H9 (cell line): ENCODE data around the gene C17orf113. TPM values are rescaled to one million over a fixed set of nuclear protein-coding genes. Genes with fewer than 3 reads are reported as not detected.

Experiments used
- DNase-seq: peaks from one replicate; pipeline ENCODE4 v3.0.0-alpha.2; 2017
- H2AFZ ChIP-seq: one replicate; pipeline ENCODE4 v1.6.1; 2013; ENCODE audit warnings: mild to moderate bottlenecking, low read length, control low read depth, moderate library complexity
- H2AK5ac ChIP-seq: 2 replicates; pipeline ENCODE4 v1.6.1; 2013; ENCODE audit warnings: low read length, control low read depth, mixed read lengths; ENCODE audit not compliant: insufficient read length
- H2BK120ac ChIP-seq: one replicate; pipeline ENCODE4 v1.6.1; 2013; ENCODE audit warnings: low read depth, mild to moderate bottlenecking, low read length, control low read depth, inconsistent platforms; ENCODE audit not compliant: poor library complexity, severe bottlenecking
- H2BK12ac ChIP-seq: 2 replicates; pipeline ENCODE4 v1.6.1; 2013; ENCODE audit warnings: low read length, control low read depth, mixed read lengths, low read depth; ENCODE audit not compliant: insufficient read length
- H2BK15ac ChIP-seq: 2 replicates; pipeline ENCODE4 v1.6.1; 2013; ENCODE audit warnings: low read depth, low read length, control low read depth
- H2BK20ac ChIP-seq: one replicate; pipeline ENCODE4 v1.6.1; 2013; ENCODE audit warnings: low read depth, mild to moderate bottlenecking, low read length, control low read depth, inconsistent platforms; ENCODE audit not compliant: poor library complexity, severe bottlenecking
- H2BK5ac ChIP-seq: 2 replicates; pipeline ENCODE4 v1.6.1; 2013; ENCODE audit warnings: low read length, control low read depth, mixed read lengths; ENCODE audit not compliant: insufficient read length
- H3K14ac ChIP-seq: 2 replicates; pipeline ENCODE4 v1.6.1; 2013; ENCODE audit warnings: low read length, control low read depth; ENCODE audit not compliant: insufficient read depth
- H3K18ac ChIP-seq: 2 replicates; pipeline ENCODE4 v1.6.1; 2013; ENCODE audit warnings: low read depth, mild to moderate bottlenecking, mixed read lengths, low read length, control low read depth; ENCODE audit not compliant: insufficient read length
- H3K23ac ChIP-seq: 2 replicates; pipeline ENCODE4 v1.6.1; 2013; ENCODE audit warnings: low read length, control low read depth, mixed read lengths, low read depth; ENCODE audit not compliant: insufficient read length
- H3K23me2 ChIP-seq: 2 replicates; pipeline ENCODE4 v1.6.1; 2013; ENCODE audit warnings: low read depth, mild to moderate bottlenecking, mixed read lengths, low read length, control low read depth; ENCODE audit not compliant: insufficient read length, poor library complexity, severe bottlenecking
- H3K27ac ChIP-seq: 2 replicates; pipeline ENCODE4 v1.5.1; 2013; ENCODE audit warnings: low read length, control low read depth, mixed read lengths, low read depth; ENCODE audit not compliant: insufficient read length
- H3K27me3 ChIP-seq: 2 replicates; pipeline ENCODE4 v1.6.1; 2013; ENCODE audit warnings: low read length, control low read depth, inconsistent platforms; ENCODE audit not compliant: insufficient read depth
- H3K4ac ChIP-seq: 2 replicates; pipeline ENCODE4 v1.6.1; 2013; ENCODE audit warnings: low read depth, mild to moderate bottlenecking, control low read depth, inconsistent platforms, low read length, moderate library complexity
- H3K4me1 ChIP-seq: 2 replicates; pipeline ENCODE4 v1.6.1; 2013; ENCODE audit warnings: low read length, control low read depth, inconsistent platforms; ENCODE audit not compliant: insufficient read depth
- H3K4me2 ChIP-seq: 2 replicates; pipeline ENCODE4 v1.6.1; 2013; ENCODE audit warnings: low read length, control low read depth, mixed read lengths; ENCODE audit not compliant: insufficient read length, insufficient read depth
- H3K56ac ChIP-seq: 2 replicates; pipeline ENCODE4 v1.6.1; 2013; ENCODE audit warnings: low read depth, mild to moderate bottlenecking, mixed read lengths, low read length, control low read depth; ENCODE audit not compliant: insufficient read length
- H3K79me1 ChIP-seq: 2 replicates; pipeline ENCODE4 v1.6.1; 2013; ENCODE audit warnings: low read depth, mild to moderate bottlenecking, moderate library complexity, low read length, control low read depth, inconsistent platforms; ENCODE audit not compliant: insufficient read depth, poor library complexity, severe bottlenecking
- H3K79me2 ChIP-seq: 2 replicates; pipeline ENCODE4 v1.6.1; 2013; ENCODE audit warnings: low read length, control low read depth, inconsistent platforms; ENCODE audit not compliant: insufficient read depth
- H3K9ac ChIP-seq: 2 replicates; pipeline ENCODE4 v1.6.1; 2013; ENCODE audit warnings: low read length, control low read depth, mixed read lengths; ENCODE audit not compliant: insufficient read length; ENCODE audit errors: extremely low read depth
- H3K9me3 ChIP-seq: one replicate; pipeline ENCODE4 v1.6.1; 2013; ENCODE audit warnings: low read depth, low read length, inconsistent platforms; ENCODE audit not compliant: control insufficient read depth
- H3T11ph ChIP-seq: one replicate; pipeline ENCODE4 v1.6.1; 2013; ENCODE audit warnings: mild to moderate bottlenecking, low read length, control low read depth, inconsistent platforms
- H4K20me1 ChIP-seq: one replicate; pipeline ENCODE4 v1.6.1; 2013; ENCODE audit not compliant: control insufficient read depth, insufficient read length, insufficient read depth
- H4K5ac ChIP-seq: 2 replicates; pipeline ENCODE4 v1.6.1; 2013; ENCODE audit warnings: low read depth, mild to moderate bottlenecking, mixed read lengths, low read length, control low read depth; ENCODE audit not compliant: insufficient read length
- H4K8ac ChIP-seq: replicated peaks from 2 replicates; pipeline ENCODE4 v1.6.1; 2013; ENCODE audit warnings: low read length, control low read depth, mixed read lengths, low read depth; ENCODE audit not compliant: insufficient read length
- H4K91ac ChIP-seq: 2 replicates; pipeline ENCODE4 v1.6.1; 2013; ENCODE audit warnings: low read depth, mild to moderate bottlenecking, moderate library complexity, mixed read lengths, low read length, control low read depth; ENCODE audit not compliant: insufficient read length
- H3K27ac Mint-ChIP-seq, 3 experiments: 2 replicates in 2 of 3; 3 replicates in 1 of 3; pipeline ENCODE4 v1.8.0; 2020 to 2021; ENCODE audit warnings: mixed read lengths in 3 of 3, mild to moderate bottlenecking in 1 of 3, moderate library complexity in 1 of 3
- H3K27me3 Mint-ChIP-seq: 2 replicates; pipeline ENCODE4 v1.8.0; 2021; ENCODE audit warnings: low read depth, mild to moderate bottlenecking, moderate library complexity, mixed read lengths
- H3K36me3 Mint-ChIP-seq, 3 experiments: 2 replicates in 2 of 3; 3 replicates in 1 of 3; pipeline ENCODE4 v1.8.0; 2020 to 2021; ENCODE audit warnings: low read depth in 3 of 3, mixed read lengths in 3 of 3; ENCODE audit not compliant: insufficient read depth in 1 of 3
- H3K4me1 Mint-ChIP-seq, 2 experiments: 2 replicates each; pipeline ENCODE4 v1.8.0; 2020; ENCODE audit warnings: mixed read lengths in 2 of 2
- H3K4me3 Mint-ChIP-seq, 2 experiments: 2 replicates in 1 of 2; 3 replicates in 1 of 2; pipeline ENCODE4 v1.8.0; 2020 to 2021; ENCODE audit warnings: mild to moderate bottlenecking in 2 of 2, mixed read lengths in 2 of 2, moderate library complexity in 1 of 2
- H3K9me3 Mint-ChIP-seq, 2 experiments: 2 replicates in 1 of 2; 3 replicates in 1 of 2; pipeline ENCODE4 v1.8.0; 2020; ENCODE audit warnings: mild to moderate bottlenecking in 2 of 2, mixed read lengths in 2 of 2, moderate library complexity in 1 of 2
- WGBS: extraction: QIAGEN DNeasy Blood & Tissue Kit; methylation state at CpG from one replicate; pipeline ENCODE4 v1.1.7; 2013; ENCODE audit warnings: missing lambda C conversion rate, low lambda C conversion rate, mixed read lengths; ENCODE audit not compliant: insufficient read length; ENCODE audit errors: extremely low coverage; 5-methylcytosine and 5-hydroxymethylcytosine counted together
- total RNA-seq: library from RNA; stranded (reverse); gene quantifications from 2 replicates; pipeline ENCODE4 v1.2.1, GENCODE V29; 2021
- TF ChIP-seq, protein P1 (sequence below): fragments of 200-600 bp; sonication (generic); conservative IDR thresholded peaks from 3 replicates; pipeline ENCODE4 v1.8.0; 2021; ENCODE audit warnings: antibody characterized with exemption, mild to moderate bottlenecking

The C17orf113 gene
- total RNA-seq, 1 experiment from 2014 or later, result 1.0 TPM

DNA sequence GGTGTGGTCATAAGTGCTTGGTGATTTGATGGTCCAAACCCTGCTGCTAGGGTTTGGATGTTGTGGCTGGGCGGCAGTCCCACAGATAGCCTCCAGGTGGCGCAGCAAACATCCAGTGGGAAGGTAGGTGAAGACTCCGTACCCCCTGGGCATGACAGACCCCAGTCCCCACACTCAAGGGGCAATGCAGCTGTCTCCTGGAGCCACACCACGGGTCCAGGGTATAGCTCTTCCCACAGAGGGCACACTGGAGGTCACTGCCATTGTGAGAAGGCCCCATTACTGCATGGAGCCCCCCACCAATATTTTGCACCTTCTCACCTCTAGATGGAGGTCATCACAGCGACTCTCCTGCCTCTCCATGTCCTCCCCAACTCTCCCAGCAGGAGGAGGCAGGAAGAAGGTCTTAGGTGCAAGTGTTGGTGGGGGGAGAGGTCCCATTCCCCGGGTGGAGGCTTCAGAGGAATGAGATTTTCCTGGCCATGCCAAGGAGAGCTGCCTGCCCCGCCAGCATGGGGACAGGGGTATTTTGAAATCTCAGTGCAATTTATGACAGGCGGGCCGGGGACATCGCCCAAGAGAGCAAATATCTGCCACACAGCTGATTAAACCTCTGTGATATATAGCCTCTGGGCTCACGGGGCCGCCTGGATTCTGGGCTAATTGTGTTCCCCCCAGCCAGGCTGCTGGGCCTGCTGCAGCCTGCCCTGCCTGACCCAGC is 17.1 kb upstream of the C17orf113 start:
- Histone ChIP-seq H4K91ac (no peak overlapping the region), H3K27ac (no peak overlapping the region), H3K4me2 (no peak overlapping the region), H4K20me1 (peaks cover 3% of the 10 kb centered on the region), H2BK20ac (no peak overlapping the region), H3K23me2 (peaks cover under 1% of the 10 kb centered on the region), H2BK5ac (no peak overlapping the region), H3K79me2 (no peaks in the 10 kb centered on the region), H3K18ac (no peak overlapping the region), H3K4ac (no peak overlapping the region), H3K56ac (no peak overlapping the region), H4K5ac (no peak overlapping the region), H2BK12ac (no peak overlapping the region), H2AFZ (no peak overlapping the region), H3K9ac (no peak overlapping the region), H3T11ph (no peak overlapping the region), H2BK120ac (no peak overlapping the region), H2BK15ac (no peak overlapping the region), H3K4me1 (0 out of 2 replicates have a peak, but pooled peaks cover 3% of the 10 kb centered on the region), H3K9me3 (no peaks in the 10 kb centered on the region), H3K14ac (no peak overlapping the region), H3K27me3 (no peaks in the 10 kb centered on the region), H2AK5ac (no peak overlapping the region), H3K79me1 (no peaks in the 10 kb centered on the region), H4K8ac (no peak overlapping the region), H3K23ac (no peak overlapping the region)
- Mint-ChIP-seq H3K4me3 (peak overlapping the region in 1 of 2 experiments; percentile 12; a peak in 1 of 5 replicates), H3K27me3 (peaks cover 12% of the 10 kb centered on the region), H3K9me3 (no peaks in the 10 kb centered on the region), H3K27ac (no peak overlapping the region), H3K36me3 (no peaks in the 10 kb centered on the region), H3K4me1 (peaks cover 16 to 37% of the 10 kb centered on the region in 2 experiments)
- WGBS, result no CpG with 5 or more reads among the region's 12 CpGs
- DNase-seq, result peak; percentile 90
- TF ChIP-seq, protein P1, sequence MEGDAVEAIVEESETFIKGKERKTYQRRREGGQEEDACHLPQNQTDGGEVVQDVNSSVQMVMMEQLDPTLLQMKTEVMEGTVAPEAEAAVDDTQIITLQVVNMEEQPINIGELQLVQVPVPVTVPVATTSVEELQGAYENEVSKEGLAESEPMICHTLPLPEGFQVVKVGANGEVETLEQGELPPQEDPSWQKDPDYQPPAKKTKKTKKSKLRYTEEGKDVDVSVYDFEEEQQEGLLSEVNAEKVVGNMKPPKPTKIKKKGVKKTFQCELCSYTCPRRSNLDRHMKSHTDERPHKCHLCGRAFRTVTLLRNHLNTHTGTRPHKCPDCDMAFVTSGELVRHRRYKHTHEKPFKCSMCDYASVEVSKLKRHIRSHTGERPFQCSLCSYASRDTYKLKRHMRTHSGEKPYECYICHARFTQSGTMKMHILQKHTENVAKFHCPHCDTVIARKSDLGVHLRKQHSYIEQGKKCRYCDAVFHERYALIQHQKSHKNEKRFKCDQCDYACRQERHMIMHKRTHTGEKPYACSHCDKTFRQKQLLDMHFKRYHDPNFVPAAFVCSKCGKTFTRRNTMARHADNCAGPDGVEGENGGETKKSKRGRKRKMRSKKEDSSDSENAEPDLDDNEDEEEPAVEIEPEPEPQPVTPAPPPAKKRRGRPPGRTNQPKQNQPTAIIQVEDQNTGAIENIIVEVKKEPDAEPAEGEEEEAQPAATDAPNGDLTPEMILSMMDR, result peak; percentile 99
